Spleen (tissue), 7 donors: ENCODE measurements around the gene COL5A1.

Experiments used
- POLR2A ChIP-seq, 3 donors: fragments of 450-650 bp; IDR thresholded peaks; one replicate each; pipeline ENCODE4 v1.5.1; 2017; ENCODE audit warnings: antibody characterized with exemption in 3 of 3, mild to moderate bottlenecking in 1 of 3
- POLR2AphosphoS5 ChIP-seq, 3 donors: sonication (generic); formaldehyde crosslinking; IDR thresholded peaks; one replicate each; pipeline ENCODE4 v1.5.1; 2017; ENCODE audit warnings: antibody characterized with exemption in 3 of 3
- TF ChIP-seq, protein P1 (sequence below), 11 experiments: fragments of 200-600 bp in 7 of 11; fragments of 450-650 bp in 4 of 11; sonication (generic) in 4 of 11; IDR thresholded peaks in 8 of 11; conservative IDR thresholded peaks in 3 of 11; 1 replicate in 7 of 11; 2 replicates in 4 of 11; pipeline versions ENCODE4 v1.4.0 to v1.8.0; 2016 to 2021; ENCODE audit warnings: antibody characterized with exemption in 11 of 11, inconsistent platforms in 4 of 11, mild to moderate bottlenecking in 1 of 11
- donor health status: DM: no; HTN: no; CAD: no; lungs with moderate emphysema.
- donor health status: DM: no; HTN: no; CAD: no.
- donor health status: DM: no; HTN: no; CAD: no.

DNA sequence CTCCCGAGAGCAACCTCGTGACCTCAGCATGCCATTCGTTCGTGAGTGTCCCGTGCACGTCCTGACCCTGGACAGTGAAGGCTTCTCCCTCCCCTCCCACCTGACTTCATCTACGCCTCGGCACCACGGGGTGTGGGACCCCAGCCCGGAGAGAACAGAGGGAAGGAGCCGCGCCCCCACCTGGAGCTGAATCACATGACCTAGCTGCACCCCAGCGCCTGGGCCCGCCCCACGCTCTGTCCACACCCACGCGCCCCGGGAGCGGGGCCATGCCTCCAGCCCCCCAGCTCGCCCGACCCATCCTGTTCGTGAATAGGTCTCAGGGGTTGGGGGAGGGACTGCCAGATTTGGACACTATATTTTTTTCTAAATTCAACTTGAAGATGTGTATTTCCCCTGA lies 200.7 kb downstream of the COL5A1 start:
- TF ChIP-seq, protein P1, sequence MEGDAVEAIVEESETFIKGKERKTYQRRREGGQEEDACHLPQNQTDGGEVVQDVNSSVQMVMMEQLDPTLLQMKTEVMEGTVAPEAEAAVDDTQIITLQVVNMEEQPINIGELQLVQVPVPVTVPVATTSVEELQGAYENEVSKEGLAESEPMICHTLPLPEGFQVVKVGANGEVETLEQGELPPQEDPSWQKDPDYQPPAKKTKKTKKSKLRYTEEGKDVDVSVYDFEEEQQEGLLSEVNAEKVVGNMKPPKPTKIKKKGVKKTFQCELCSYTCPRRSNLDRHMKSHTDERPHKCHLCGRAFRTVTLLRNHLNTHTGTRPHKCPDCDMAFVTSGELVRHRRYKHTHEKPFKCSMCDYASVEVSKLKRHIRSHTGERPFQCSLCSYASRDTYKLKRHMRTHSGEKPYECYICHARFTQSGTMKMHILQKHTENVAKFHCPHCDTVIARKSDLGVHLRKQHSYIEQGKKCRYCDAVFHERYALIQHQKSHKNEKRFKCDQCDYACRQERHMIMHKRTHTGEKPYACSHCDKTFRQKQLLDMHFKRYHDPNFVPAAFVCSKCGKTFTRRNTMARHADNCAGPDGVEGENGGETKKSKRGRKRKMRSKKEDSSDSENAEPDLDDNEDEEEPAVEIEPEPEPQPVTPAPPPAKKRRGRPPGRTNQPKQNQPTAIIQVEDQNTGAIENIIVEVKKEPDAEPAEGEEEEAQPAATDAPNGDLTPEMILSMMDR (IDR thresholded peaks at IDR 0.05 in 8 of 11, conservative IDR thresholded peaks at IDR 0.05 in 3 of 11) = no peak
- TF ChIP-seq POLR2AphosphoS5 (IDR thresholded peaks at IDR 0.05) = no peak
- TF ChIP-seq POLR2A (IDR thresholded peaks at IDR 0.05) = no peak
